Measurements from ENCODE around the gene LRP6.

Gene LRP6

DNA sequence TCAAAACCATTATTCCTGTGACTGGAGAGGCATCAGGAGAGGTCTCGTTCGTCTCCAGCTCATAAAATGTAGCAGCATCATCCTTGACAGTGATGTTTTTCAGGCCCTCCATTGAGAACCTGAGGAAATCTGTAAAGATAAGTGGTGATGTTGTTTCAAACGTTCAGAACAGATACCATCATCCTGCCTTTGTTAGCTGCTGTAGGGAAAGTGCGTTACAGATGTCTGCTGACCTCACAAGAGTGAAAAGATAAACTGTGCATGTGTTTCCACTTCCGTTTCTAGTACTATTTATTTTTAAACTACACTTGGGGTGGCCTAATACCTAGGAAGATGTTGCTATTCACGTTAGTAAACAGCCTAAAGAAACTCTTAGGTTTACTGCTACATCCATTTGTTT is 167.7 kb downstream of the LRP6 start:
- Histone ChIP-seq H3K27ac (ENCODE audit: low read length) (no peak overlapping the region), H3K9ac (ENCODE audit: low read length) (no peak overlapping the region), H3K9me3 (ENCODE audit: control insufficient read depth, low read depth, low read length) (no peaks in the 10 kb centered on the region), H3K27me3 (ENCODE audit: control insufficient read depth, insufficient read depth, low read length) (no peaks in the 10 kb centered on the region), H3K4me3 (ENCODE audit: low read length) (no peak overlapping the region), H3K4me1 (ENCODE audit: control insufficient read depth, low read depth, low read length) (no peaks in the 10 kb centered on the region), H3K36me3 (ENCODE audit: control insufficient read depth, low read depth, low read length) (no peaks in the 10 kb centered on the region)

DNA sequence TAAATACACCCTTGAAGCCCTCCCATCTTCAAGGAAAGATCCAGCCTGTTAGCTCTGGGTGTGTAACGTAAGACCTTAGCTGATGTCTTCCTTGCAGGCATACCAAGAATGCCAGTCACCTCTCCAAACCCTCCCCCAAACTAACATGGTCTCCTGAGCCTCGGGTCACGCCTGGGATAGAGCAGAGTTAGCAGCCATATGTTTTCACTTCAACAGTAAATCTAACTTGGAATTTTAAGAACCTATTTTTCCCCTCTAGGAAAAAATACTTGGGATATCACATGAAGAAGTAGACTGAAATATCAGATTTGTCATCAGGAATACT is 168.2 kb downstream of the LRP6 start:
- no peak overlapping the region for H3K4me3 ChIP-seq (ENCODE audit: low read length)
- no peaks in the 10 kb centered on the region for H3K27me3 ChIP-seq (ENCODE audit: control insufficient read depth, insufficient read depth, low read length)
- no peaks in the 10 kb centered on the region for H3K36me3 ChIP-seq (ENCODE audit: control insufficient read depth, low read depth, low read length)
- H3K4me1 ChIP-seq (ENCODE audit: control insufficient read depth, low read depth, low read length) = no peaks in the 10 kb centered on the region
- H3K9me3 ChIP-seq (ENCODE audit: control insufficient read depth, low read depth, low read length) = no peaks in the 10 kb centered on the region
- no peak overlapping the region for H3K9ac ChIP-seq (ENCODE audit: low read length)
- no peak overlapping the region for H3K27ac ChIP-seq (ENCODE audit: low read length)

DNA sequence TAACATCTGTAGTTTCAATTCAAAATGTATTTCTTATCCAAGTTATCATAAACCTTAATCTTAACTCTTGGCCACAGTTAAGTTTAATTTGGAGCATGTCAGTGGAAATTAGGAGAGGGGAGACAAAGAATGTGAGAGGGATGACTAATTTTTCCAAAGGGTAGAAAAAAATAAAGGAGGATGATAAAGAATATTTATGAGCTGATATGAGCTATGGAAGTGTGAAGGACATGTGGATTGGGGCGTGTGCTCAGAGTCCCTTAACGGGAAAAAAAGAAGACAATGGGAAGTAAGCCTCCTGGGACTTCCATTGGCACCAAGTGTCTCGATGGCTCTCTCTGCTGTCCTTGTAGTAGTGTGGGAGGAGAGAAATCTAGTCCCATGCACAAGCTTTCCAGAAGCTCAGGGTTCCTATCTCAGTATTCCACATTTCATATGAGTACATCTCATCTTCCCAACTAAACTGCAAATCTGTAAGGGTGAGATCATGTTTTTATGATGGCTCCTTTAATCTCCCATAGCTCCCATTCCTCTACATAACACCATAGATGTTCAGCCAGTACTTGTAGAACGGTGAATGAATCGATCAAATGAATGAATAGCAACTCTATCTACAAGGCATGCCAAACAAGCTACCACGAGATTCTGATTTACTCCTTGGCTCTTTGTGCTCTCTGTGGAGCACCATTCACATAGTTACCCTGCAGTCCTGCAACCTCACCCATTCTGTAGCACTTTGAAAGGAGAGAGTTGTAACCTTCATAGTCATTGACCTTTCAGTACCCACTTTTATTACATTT is 168.8 kb downstream of the LRP6 start:
- H3K9ac ChIP-seq (ENCODE audit: low read length) = no peak overlapping the region

DNA sequence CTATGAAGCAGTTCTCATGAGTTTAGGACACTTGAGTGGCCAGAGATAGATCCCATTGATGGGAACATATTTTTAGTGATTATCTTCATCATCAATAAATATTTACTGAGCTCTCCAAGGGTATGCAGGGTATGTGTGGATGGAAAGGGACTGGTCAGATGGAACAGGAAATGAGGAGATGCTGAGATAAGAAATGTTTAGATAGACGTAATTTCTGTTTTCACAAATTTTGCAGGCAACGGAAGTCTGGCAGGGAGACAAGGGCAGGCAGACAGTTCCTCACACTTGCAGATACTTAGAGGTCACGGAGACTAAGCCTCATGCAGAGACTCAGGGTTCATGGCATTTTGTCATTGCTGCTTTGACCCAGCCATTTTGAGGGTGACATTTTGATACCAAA is 171.8 kb downstream of the LRP6 start:
- Histone ChIP-seq H3K4me3 (ENCODE audit: low read length) (no peak overlapping the region), H3K36me3 (ENCODE audit: control insufficient read depth, low read depth, low read length) (no peaks in the 10 kb centered on the region), H3K27me3 (ENCODE audit: control insufficient read depth, insufficient read depth, low read length) (no peaks in the 10 kb centered on the region), H3K9ac (ENCODE audit: low read length) (no peak overlapping the region), H3K4me1 (ENCODE audit: control insufficient read depth, low read depth, low read length) (peaks cover 5% of the 10 kb centered on the region), H3K9me3 (ENCODE audit: control insufficient read depth, low read depth, low read length) (no peaks in the 10 kb centered on the region), H3K27ac (ENCODE audit: low read length) (no peak overlapping the region)

More for the DNA sequence above, 168.8 kb downstream of the LRP6 start:
- no peak overlapping the region for H3K27ac ChIP-seq (ENCODE audit: low read length)
- no peaks in the 10 kb centered on the region for H3K4me1 ChIP-seq (ENCODE audit: control insufficient read depth, low read depth, low read length)
- H3K36me3 ChIP-seq (ENCODE audit: control insufficient read depth, low read depth, low read length) = no peaks in the 10 kb centered on the region
- H3K27me3 ChIP-seq (ENCODE audit: control insufficient read depth, insufficient read depth, low read length) = no peaks in the 10 kb centered on the region
- no peak overlapping the region for H3K4me3 ChIP-seq (ENCODE audit: low read length)
- no peaks in the 10 kb centered on the region for H3K9me3 ChIP-seq (ENCODE audit: control insufficient read depth, low read depth, low read length)

DNA sequence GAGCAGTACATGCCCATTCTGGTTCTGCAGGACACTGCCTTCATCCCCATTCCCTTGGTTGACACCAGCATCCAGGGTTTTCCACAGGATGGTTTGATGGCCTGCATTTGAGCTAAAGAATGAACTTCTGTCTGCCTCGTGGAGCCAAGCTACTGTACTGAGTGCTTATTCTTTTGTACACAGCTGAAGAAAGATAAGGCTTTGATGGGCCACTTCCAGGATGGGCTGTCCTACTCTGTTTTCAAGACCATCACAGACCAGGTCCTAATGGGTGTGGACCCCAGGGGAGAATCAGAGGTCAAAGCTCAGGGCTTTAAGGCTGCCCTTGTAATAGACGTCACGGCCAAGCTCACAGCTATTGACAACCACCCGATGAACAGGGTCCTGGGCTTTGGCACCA is 172.4 kb downstream of the LRP6 start:
- Histone ChIP-seq H3K27ac (ENCODE audit: low read length) (no peak overlapping the region), H3K27me3 (ENCODE audit: control insufficient read depth, insufficient read depth, low read length) (no peaks in the 10 kb centered on the region), H3K9me3 (ENCODE audit: control insufficient read depth, low read depth, low read length) (no peaks in the 10 kb centered on the region), H3K9ac (ENCODE audit: low read length) (no peak overlapping the region), H3K4me1 (ENCODE audit: control insufficient read depth, low read depth, low read length) (peaks cover 5% of the 10 kb centered on the region), H3K4me3 (ENCODE audit: low read length) (no peak overlapping the region), H3K36me3 (ENCODE audit: control insufficient read depth, low read depth, low read length) (no peaks in the 10 kb centered on the region)

DNA sequence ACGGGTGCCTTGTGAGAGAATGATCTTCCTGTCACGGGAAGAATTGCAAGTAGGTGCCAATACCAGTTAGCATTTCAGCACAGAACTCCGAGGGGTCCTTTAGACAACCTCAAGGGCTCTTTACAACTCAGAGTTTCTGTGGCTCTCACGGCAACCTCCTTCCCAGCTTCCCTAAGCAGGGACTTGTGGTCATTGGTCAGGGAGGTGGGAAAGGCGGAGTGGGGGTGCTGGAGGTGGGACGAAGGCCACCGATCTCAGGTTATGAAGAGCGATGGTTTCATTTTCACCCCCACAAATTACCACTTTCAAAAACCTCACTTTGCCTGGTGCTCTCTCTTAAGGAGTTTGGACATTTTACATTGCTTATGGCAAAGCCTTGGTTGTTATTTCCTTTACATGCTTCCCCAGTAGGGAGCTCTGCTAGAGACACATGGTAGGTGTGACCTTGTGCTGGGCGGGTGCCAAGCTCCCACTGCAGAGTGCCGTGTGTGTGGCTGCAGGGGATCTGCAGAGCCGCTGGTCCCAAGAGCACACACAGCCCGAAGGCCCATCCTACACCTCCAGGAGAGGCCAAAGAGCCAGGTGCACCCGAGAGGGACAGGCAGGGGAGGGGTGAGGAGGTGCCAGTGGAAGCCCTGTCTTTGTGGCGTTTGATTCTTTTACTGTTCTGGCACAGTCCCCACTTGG is 174.7 kb downstream of the LRP6 start:
- no peak overlapping the region for H3K9ac ChIP-seq (ENCODE audit: low read length)
- H3K27me3 ChIP-seq (ENCODE audit: control insufficient read depth, insufficient read depth, low read length) = no peaks in the 10 kb centered on the region
- H3K4me1 ChIP-seq (ENCODE audit: control insufficient read depth, low read depth, low read length) = peaks cover 16% of the 10 kb centered on the region
- H3K36me3 ChIP-seq (ENCODE audit: control insufficient read depth, low read depth, low read length) = no peaks in the 10 kb centered on the region
- H3K4me3 ChIP-seq (ENCODE audit: low read length) = no peak overlapping the region
- no peaks in the 10 kb centered on the region for H3K9me3 ChIP-seq (ENCODE audit: control insufficient read depth, low read depth, low read length)
- H3K27ac ChIP-seq (ENCODE audit: low read length) = no peak overlapping the region

DNA sequence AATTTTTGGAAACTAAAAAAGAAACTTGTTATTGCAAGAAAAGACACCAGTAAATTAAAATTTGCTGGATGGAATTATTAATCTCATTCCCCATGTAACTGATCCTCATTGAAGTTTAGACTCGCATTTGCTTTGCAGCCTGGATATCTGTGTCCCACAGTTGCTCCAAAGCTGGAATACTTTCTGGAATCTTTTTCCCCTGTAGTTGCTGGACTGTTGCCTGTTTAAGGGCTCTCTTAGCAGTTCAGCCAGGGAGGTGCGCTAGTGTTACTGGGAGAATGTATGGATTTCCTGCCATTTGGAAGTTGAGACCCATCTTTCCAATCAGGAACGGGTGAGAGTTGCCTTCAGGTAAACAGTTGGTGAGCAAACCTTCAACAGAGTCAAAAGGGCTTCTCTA is 175.8 kb downstream of the LRP6 start:
- Histone ChIP-seq H3K36me3 (ENCODE audit: control insufficient read depth, low read depth, low read length) (no peaks in the 10 kb centered on the region), H3K27me3 (ENCODE audit: control insufficient read depth, insufficient read depth, low read length) (no peaks in the 10 kb centered on the region), H3K9ac (ENCODE audit: low read length) (no peak overlapping the region), H3K4me3 (ENCODE audit: low read length) (no peak overlapping the region), H3K4me1 (ENCODE audit: control insufficient read depth, low read depth, low read length) (peaks cover 27% of the 10 kb centered on the region), H3K27ac (ENCODE audit: low read length) (no peak overlapping the region), H3K9me3 (ENCODE audit: control insufficient read depth, low read depth, low read length) (no peaks in the 10 kb centered on the region)

DNA sequence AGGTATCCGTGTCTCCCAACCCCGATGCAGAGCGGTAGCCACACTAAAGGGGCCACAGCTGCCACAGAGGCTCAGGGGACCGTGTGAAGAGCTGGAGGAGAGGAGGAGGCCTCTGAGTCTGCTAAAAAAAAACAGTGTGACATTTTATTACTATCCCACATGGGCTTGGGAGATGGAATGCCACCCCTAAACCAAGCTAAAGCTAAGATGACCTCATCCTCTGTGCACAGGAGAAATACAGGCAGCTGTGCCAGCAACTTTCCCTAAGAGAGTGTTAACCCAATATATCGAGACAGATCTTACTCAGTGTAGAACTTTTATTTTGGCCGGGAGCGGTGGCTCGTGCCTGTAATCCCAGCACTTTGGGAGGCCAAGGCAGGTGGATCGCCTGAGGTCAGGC is 178.1 kb downstream of the LRP6 start:
- H3K4me3 ChIP-seq (ENCODE audit: low read length) = no peak overlapping the region
- no peak overlapping the region for H3K27ac ChIP-seq (ENCODE audit: low read length)
- no peak overlapping the region for H3K9ac ChIP-seq (ENCODE audit: low read length)
- no peaks in the 10 kb centered on the region for H3K36me3 ChIP-seq (ENCODE audit: control insufficient read depth, low read depth, low read length)
- no peaks in the 10 kb centered on the region for H3K27me3 ChIP-seq (ENCODE audit: control insufficient read depth, insufficient read depth, low read length)
- no peaks in the 10 kb centered on the region for H3K9me3 ChIP-seq (ENCODE audit: control insufficient read depth, low read depth, low read length)
- H3K4me1 ChIP-seq (ENCODE audit: control insufficient read depth, low read depth, low read length) = peaks cover 30% of the 10 kb centered on the region

DNA sequence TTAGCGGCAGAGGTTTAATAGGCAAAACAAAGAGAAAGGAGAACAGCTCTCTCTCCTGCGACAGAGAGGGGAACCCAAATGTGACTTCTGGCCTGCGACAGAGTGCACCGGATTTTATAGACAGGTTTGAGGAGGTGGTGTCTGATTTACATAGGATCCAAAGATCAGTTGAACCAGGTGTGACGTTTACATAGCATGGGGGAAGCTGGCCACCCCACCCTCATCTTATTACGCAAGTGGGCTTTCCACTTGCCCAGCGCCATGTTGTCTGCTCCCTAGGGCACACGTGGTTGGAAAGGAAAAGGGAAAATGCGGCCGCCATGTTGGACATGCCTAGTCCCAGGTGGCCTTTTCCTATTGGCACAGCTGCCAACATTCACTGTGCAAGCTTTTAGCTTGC is 178.7 kb downstream of the LRP6 start:
- Histone ChIP-seq H3K36me3 (ENCODE audit: control insufficient read depth, low read depth, low read length) (no peaks in the 10 kb centered on the region), H3K9me3 (ENCODE audit: control insufficient read depth, low read depth, low read length) (no peaks in the 10 kb centered on the region), H3K9ac (ENCODE audit: low read length) (no peak overlapping the region), H3K27me3 (ENCODE audit: control insufficient read depth, insufficient read depth, low read length) (no peaks in the 10 kb centered on the region), H3K4me1 (ENCODE audit: control insufficient read depth, low read depth, low read length) (peaks cover 30% of the 10 kb centered on the region), H3K4me3 (ENCODE audit: low read length) (no peak overlapping the region), H3K27ac (ENCODE audit: low read length) (no peak overlapping the region)

DNA sequence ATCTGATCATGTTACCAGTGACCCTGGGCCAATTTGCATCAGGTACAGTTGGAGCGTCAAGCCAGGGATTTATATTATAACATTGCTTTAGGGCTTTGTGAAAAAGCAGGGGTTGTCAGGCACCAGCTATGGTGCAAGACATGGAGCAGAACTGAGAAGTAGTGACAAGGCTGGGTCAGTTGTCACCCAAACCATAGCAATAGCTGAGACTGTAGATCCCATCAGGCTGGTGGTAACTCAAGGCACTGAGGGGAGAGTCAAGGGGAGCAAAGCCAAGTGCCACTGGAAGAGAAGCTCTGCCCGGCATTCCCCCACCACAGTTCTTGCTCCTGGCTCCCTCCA is 179.2 kb downstream of the LRP6 start:
- Histone ChIP-seq H3K9me3 (ENCODE audit: control insufficient read depth, low read depth, low read length) (no peaks in the 10 kb centered on the region), H3K36me3 (ENCODE audit: control insufficient read depth, low read depth, low read length) (no peaks in the 10 kb centered on the region), H3K4me1 (ENCODE audit: control insufficient read depth, low read depth, low read length) (peaks cover 30% of the 10 kb centered on the region), H3K27ac (ENCODE audit: low read length) (no peak overlapping the region), H3K4me3 (ENCODE audit: low read length) (peak overlapping the region; percentile 46), H3K27me3 (ENCODE audit: control insufficient read depth, insufficient read depth, low read length) (no peaks in the 10 kb centered on the region), H3K9ac (ENCODE audit: low read length) (peak overlapping the region; percentile 49)

DNA sequence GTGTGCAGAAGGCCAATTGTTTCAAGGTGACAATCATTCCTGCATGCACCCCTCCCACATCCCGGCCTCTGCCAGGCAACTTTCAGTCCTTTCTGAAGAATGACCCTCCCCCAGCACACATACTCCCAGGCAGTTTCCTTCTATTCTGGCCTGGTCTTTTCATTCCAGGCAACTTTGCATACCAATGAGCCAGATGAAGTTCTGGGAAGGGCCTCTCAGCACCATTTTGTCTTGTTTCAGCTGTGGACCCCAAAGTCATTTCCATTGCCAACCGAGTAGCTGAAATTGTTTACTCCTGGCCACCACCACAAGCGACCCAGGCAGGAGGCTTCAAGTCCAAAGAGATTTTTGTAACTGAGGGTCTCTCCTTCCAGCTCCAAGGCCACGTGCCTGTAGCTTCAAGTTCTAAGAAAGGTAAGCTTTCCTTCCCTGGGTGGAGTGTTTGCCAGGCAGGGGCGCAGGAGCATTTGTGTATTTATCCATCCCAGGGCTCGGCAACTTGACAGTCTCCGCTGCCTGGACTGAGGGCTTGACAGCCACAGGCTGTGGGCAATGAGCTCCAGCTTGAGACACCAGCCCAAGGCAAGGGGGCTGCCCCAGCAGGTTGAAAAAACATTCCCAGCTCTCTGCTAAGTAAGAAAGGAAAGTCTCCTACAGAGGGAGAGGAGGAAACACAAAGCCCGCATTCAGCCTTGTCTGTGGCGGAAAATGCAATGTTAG is 179.7 kb downstream of the LRP6 start:
- Histone ChIP-seq H3K9ac (ENCODE audit: low read length) (peak overlapping the region; percentile 49), H3K9me3 (ENCODE audit: control insufficient read depth, low read depth, low read length) (no peaks in the 10 kb centered on the region), H3K36me3 (ENCODE audit: control insufficient read depth, low read depth, low read length) (no peaks in the 10 kb centered on the region), H3K27ac (ENCODE audit: low read length) (peak overlapping the region; percentile 77), H3K4me3 (ENCODE audit: low read length) (peak overlapping the region; percentile 46), H3K4me1 (ENCODE audit: control insufficient read depth, low read depth, low read length) (peaks cover 28% of the 10 kb centered on the region), H3K27me3 (ENCODE audit: control insufficient read depth, insufficient read depth, low read length) (no peaks in the 10 kb centered on the region)

Data from iPS-18a (cell line).